ENCODE results near the gene KIAA0232. TPM values are rescaled to one million over a fixed set of nuclear protein-coding genes. Genes with fewer than 3 reads are reported as not detected.

KIAA0232 gene
- total and polyA plus RNA-seq, 2 of the 8 experiments (the other 6 are each of a cell fraction or from before 2014, with no cell fraction given), result 5.6 to 23.3 TPM

DNA sequence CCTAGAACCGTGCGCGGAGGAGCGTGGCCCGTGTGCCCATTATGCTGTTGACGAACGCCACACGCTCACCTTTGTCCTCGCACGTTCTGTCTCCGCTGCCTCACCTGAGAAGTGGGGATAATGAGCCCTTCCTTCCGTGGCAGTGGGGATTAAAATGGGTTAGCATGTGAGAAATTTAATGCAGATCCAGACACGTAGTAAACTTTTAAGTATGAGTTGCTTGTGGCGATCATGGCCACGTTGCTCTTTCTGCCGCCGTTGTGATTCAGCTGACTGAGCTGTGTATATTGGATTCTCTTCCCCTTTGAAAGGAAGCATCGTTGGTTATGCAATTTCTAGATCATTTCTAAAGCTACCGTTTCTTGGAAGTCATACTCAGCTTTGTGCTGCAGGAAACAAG is 143.6 kb downstream of the KIAA0232 start:
- ChIA-PET CTCF (ENCODE audit: partially characterized antibody) (interaction anchor here (1.0 to 6.9 kb wide), 5 partner anchors 9 to 144 kb away, joined by 3 to 56 read pairs (median 11); partner anchors contain the start of gene TBC1D14), POLR2A (ENCODE audit: partially characterized antibody) (interaction anchor here (1.4 kb wide), 1 partner anchor 14 kb away, joined by 3 read pairs; no protein-coding TSS in a partner anchor)
- peaks cover 0 to 54% of the 10 kb centered on the region in 2 experiments; a peak in 2 of 4 replicates for H3K79me2 ChIP-seq (ENCODE audit: control insufficient read depth in 1 of 2, insufficient read depth in 2 of 2, low read length in 2 of 2)
- TF ChIP-seq, protein P1, sequence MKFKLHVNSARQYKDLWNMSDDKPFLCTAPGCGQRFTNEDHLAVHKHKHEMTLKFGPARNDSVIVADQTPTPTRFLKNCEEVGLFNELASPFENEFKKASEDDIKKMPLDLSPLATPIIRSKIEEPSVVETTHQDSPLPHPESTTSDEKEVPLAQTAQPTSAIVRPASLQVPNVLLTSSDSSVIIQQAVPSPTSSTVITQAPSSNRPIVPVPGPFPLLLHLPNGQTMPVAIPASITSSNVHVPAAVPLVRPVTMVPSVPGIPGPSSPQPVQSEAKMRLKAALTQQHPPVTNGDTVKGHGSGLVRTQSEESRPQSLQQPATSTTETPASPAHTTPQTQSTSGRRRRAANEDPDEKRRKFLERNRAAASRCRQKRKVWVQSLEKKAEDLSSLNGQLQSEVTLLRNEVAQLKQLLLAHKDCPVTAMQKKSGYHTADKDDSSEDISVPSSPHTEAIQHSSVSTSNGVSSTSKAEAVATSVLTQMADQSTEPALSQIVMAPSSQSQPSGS (IDR thresholded peaks at IDR 0.05; ENCODE audit: low read length), result no peak
- TF ChIP-seq ZNF274 (IDR thresholded peaks at IDR 0.05; ENCODE audit: borderline replicate concordance, extremely low read depth, low read length) (no peak), PHF8 (conservative IDR thresholded peaks at IDR 0.05; ENCODE audit: low read depth, low read length) (no peak), HDAC6 (IDR thresholded peaks at IDR 0.05; ENCODE audit: low read depth, low read length) (no peak), ASH2L (IDR thresholded peaks at IDR 0.05; ENCODE audit: low read length) (no peak), POLR2A (IDR thresholded peaks at IDR 0.05; ENCODE audit: control extremely low read depth in 1 of 2, low read depth in 2 of 2, low read length in 2 of 2) (no peak), BCL11A (IDR thresholded peaks at IDR 0.05; ENCODE audit: low read depth in 2 of 2, low read length in 2 of 2) (no peak), POU5F1 (IDR thresholded peaks at IDR 0.05; ENCODE audit: low read depth, low read length) (no peak), CREB1 (IDR thresholded peaks at IDR 0.05) (no peak)
- TF ChIP-seq, protein P2, sequence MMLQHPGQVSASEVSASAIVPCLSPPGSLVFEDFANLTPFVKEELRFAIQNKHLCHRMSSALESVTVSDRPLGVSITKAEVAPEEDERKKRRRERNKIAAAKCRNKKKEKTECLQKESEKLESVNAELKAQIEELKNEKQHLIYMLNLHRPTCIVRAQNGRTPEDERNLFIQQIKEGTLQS (IDR thresholded peaks at IDR 0.05; ENCODE audit: insufficient read depth, low read depth, low read length), result no peak
- H4K91ac ChIP-seq (replicated peaks; ENCODE audit: insufficient read length, low read length), result no peak overlapping the region
- H3K27ac ChIP-seq (ENCODE audit: low read depth, low read length), result no peak overlapping the region
- DNase-seq (ENCODE audit: low read depth in 1 of 2, low spot score in 2 of 2), result no peak
- H3K36me3 ChIP-seq (ENCODE audit: control insufficient read depth in 2 of 4, insufficient read depth in 4 of 4, low read length in 3 of 4), result peaks cover 5 to 11% (median 8%) of the 10 kb centered on the region in 4 experiments; a peak in 7 of 8 replicates
- no peak overlapping the region for H4K5ac ChIP-seq (ENCODE audit: insufficient read length, low read depth, low read length)
- no peak overlapping the region for H2BK120ac ChIP-seq (replicated peaks; ENCODE audit: low read depth, low read length)
- H3K9ac ChIP-seq (replicated peaks in 1 of 4; ENCODE audit: extremely low read depth in 1 of 4, low read depth in 3 of 4, low read length in 3 of 4), result no peak overlapping the region
- H2BK12ac ChIP-seq (ENCODE audit: low read depth, low read length), result no peak overlapping the region
- no peak overlapping the region for H3K18ac ChIP-seq (ENCODE audit: extremely low read depth, low read length)
- H2BK15ac ChIP-seq (ENCODE audit: low read length), result no peak overlapping the region
- H2AFZ ChIP-seq (ENCODE audit: low read length), result no peak overlapping the region
- no peaks in the 10 kb centered on the region for H3K27me3 ChIP-seq (replicated peaks in 1 of 4; ENCODE audit: control insufficient read depth in 3 of 4, extremely low read depth in 1 of 4, insufficient read depth in 3 of 4, low read length in 3 of 4)
- peak overlapping the region; percentile 1; the same call in 1 of the 2 replicates for H4K8ac ChIP-seq (ENCODE audit: extremely low read depth, insufficient read depth, low read length)
- H3K14ac ChIP-seq (ENCODE audit: insufficient read length), result no peak overlapping the region
- H3K79me1 ChIP-seq (ENCODE audit: low read depth, low read length), result peaks cover 11% of the 10 kb centered on the region
- no peak overlapping the region for H2BK5ac ChIP-seq (ENCODE audit: low read depth, low read length)
- H2AK5ac ChIP-seq (ENCODE audit: low read depth, low read length), result no peak overlapping the region
- H3K4ac ChIP-seq (replicated peaks; ENCODE audit: insufficient read length, low read depth, low read length), result no peak overlapping the region
- no peak overlapping the region for H3K4me2 ChIP-seq (ENCODE audit: insufficient read depth in 1 of 2, low read depth in 2 of 2, low read length in 2 of 2)
- H3K4me3 ChIP-seq (ENCODE audit: extremely low read depth in 1 of 4, insufficient read depth in 2 of 4, low read depth in 3 of 4, low read length in 4 of 4), result no peak overlapping the region
- H3K4me1 ChIP-seq (replicated peaks in 1 of 4; ENCODE audit: control insufficient read depth in 3 of 4, insufficient read depth in 4 of 4, low read length in 3 of 4), result peaks cover 0 to 9% (median 3%) of the 10 kb centered on the region in 4 experiments; a peak in 6 of 7 replicates
- no peaks in the 10 kb centered on the region for H3K23me2 ChIP-seq (ENCODE audit: low read depth, low read length)
- no peak overlapping the region for H2BK20ac ChIP-seq (ENCODE audit: low read length)
- H3K23ac ChIP-seq (ENCODE audit: insufficient read length), result no peak overlapping the region
- no peak for FAIRE-seq
- peaks cover 3 to 24% of the 10 kb centered on the region in 2 experiments for H4K20me1 ChIP-seq (replicated peaks in 1 of 2; ENCODE audit: control insufficient read depth in 1 of 2, insufficient read depth in 2 of 2, low read length in 2 of 2)
- 89% methylated on average over 19 of the region's 19 CpGs; no CpG with 5 or more reads in 1 of the 2 experiments for WGBS, 2 experiments (ENCODE audit: extremely low coverage in 1 of 2, insufficient coverage in 1 of 2, insufficient read length in 1 of 2, insufficient replicate concordance in 2 of 2, low coverage in 1 of 2, low lambda C conversion rate in 2 of 2, missing lambda C conversion rate in 1 of 2)
- H3K9me3 ChIP-seq (ENCODE audit: insufficient read depth in 2 of 2, low read depth in 1 of 2, low read length in 1 of 2), result no peaks in the 10 kb centered on the region
- H3K56ac ChIP-seq (replicated peaks; ENCODE audit: insufficient read length, low read depth, low read length), result no peak overlapping the region

Measured in H1 (cell line).